ENCODE measurements around the gene PAPSS2. TPM values are rescaled to one million over a fixed set of nuclear protein-coding genes. Genes with fewer than 3 reads are reported as not detected.

Gene PAPSS2
- total RNA-seq, 1 donor from 2014 or later: 21.1 TPM

DNA sequence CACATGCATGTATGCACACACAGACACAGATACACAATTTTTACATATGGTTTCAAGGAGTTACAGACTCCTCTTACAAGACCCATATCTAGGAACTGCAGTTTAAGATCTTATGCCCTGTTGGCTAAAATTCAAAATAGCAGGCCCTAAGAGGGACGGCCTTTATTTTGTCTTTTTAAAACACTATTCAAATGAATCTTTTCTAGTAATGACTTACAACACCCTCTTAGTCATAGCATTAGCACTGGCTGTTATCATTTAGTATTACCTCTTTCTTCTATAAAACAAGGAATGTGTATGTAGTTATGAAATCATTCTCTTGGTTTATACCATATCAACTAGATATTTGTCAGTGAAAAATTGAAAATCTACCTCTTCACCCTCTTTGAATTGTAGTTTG is 15.3 kb downstream of the PAPSS2 start:
- no peak for DNase-seq (ENCODE audit: extremely low spot score, unreplicated experiment)
- Mint-ChIP-seq H3K36me3 (peaks cover 3% of the 10 kb centered on the region), H3K27ac (no peak overlapping the region), H3K4me3 (no peak overlapping the region), H3K9me3 (no peaks in the 10 kb centered on the region), H3K4me1 (ENCODE audit: unreplicated experiment) (no peaks in the 10 kb centered on the region), H3K27me3 (no peaks in the 10 kb centered on the region)
- TF ChIP-seq, protein P1, sequence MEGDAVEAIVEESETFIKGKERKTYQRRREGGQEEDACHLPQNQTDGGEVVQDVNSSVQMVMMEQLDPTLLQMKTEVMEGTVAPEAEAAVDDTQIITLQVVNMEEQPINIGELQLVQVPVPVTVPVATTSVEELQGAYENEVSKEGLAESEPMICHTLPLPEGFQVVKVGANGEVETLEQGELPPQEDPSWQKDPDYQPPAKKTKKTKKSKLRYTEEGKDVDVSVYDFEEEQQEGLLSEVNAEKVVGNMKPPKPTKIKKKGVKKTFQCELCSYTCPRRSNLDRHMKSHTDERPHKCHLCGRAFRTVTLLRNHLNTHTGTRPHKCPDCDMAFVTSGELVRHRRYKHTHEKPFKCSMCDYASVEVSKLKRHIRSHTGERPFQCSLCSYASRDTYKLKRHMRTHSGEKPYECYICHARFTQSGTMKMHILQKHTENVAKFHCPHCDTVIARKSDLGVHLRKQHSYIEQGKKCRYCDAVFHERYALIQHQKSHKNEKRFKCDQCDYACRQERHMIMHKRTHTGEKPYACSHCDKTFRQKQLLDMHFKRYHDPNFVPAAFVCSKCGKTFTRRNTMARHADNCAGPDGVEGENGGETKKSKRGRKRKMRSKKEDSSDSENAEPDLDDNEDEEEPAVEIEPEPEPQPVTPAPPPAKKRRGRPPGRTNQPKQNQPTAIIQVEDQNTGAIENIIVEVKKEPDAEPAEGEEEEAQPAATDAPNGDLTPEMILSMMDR (conservative IDR thresholded peaks at IDR 0.05): no peak

- H3K27ac Mint-ChIP-seq: no peak overlapping the region
- no peaks in the 10 kb centered on the region for H3K9me3 Mint-ChIP-seq
- no peak overlapping the region for H3K4me3 Mint-ChIP-seq
- peaks cover 3% of the 10 kb centered on the region for H3K36me3 Mint-ChIP-seq
- H3K27me3 Mint-ChIP-seq: no peaks in the 10 kb centered on the region
- DNase-seq (ENCODE audit: extremely low spot score, unreplicated experiment): no peak
- TF ChIP-seq, protein P1 (conservative IDR thresholded peaks at IDR 0.05): no peak
- no peaks in the 10 kb centered on the region for H3K4me1 Mint-ChIP-seq (ENCODE audit: unreplicated experiment)
These were observed 16.0 kb downstream of the PAPSS2 start for GRCh38 chr10:87675396-87676376.

GRCh38 chr10:87677595-87677994 is 17.9 kb downstream of the PAPSS2 start:
- Mint-ChIP-seq H3K4me1 (ENCODE audit: unreplicated experiment) (no peaks in the 10 kb centered on the region), H3K27ac (no peak overlapping the region), H3K27me3 (no peaks in the 10 kb centered on the region)

DNA sequence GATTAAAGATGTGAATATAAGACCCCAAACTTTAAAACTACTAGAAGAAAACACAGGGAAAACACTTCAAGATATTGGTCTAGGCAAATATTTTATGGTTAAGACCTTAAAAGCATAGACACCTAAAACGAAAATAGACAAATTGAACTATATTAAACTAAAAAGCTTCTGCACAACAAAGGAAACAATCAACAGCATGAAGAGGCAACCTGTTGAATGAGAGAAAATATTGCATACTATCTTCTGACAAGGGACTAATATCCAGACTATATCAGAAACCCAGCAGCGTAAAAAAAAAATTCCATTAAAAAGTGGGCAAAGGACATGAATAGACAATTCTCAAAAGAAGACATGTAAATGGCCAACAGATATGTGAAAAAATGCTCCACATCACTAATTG is 18.6 kb downstream of the PAPSS2 start:
- H3K4me1 Mint-ChIP-seq (ENCODE audit: unreplicated experiment): no peaks in the 10 kb centered on the region
- no peaks in the 10 kb centered on the region for H3K9me3 Mint-ChIP-seq
- no peak overlapping the region for H3K4me3 Mint-ChIP-seq
- H3K36me3 Mint-ChIP-seq: peaks cover 3% of the 10 kb centered on the region
- no peak overlapping the region for H3K27ac Mint-ChIP-seq
- TF ChIP-seq, protein P1 (conservative IDR thresholded peaks at IDR 0.05): no peak
- no peak for DNase-seq (ENCODE audit: extremely low spot score, unreplicated experiment)
- no peaks in the 10 kb centered on the region for H3K27me3 Mint-ChIP-seq

More at GRCh38 chr10:87677595-87677994, 17.9 kb downstream of the PAPSS2 start:
- Mint-ChIP-seq H3K4me3 (no peak overlapping the region), H3K36me3 (peaks cover 3% of the 10 kb centered on the region), H3K9me3 (no peaks in the 10 kb centered on the region)
- TF ChIP-seq, protein P1 (conservative IDR thresholded peaks at IDR 0.05): no peak
- no peak for DNase-seq (ENCODE audit: extremely low spot score, unreplicated experiment)

DNA sequence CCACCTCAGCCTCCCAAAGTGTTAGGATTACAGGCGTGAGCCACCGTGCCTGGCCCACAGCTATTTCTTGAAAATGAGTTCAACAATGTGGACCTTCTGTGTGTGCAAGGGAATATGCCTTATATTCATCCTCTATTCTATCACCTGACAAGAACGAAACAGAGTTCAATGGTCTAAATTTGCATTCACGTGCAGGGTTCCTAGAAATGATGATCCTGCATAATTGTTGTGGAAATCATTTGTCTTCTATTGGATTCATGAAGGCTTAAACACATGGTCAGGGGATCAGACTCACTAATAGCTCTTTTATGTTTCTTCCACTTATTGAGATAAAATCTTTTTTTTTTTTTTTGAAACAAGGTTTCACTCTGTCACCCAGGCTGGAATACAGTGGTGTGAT is 23.7 kb downstream of the PAPSS2 start:
- H3K9me3 Mint-ChIP-seq: no peaks in the 10 kb centered on the region
- DNase-seq (ENCODE audit: extremely low spot score, unreplicated experiment): no peak
- no peak overlapping the region for H3K27ac Mint-ChIP-seq
- TF ChIP-seq, protein P1 (conservative IDR thresholded peaks at IDR 0.05): no peak
- H3K27me3 Mint-ChIP-seq: no peaks in the 10 kb centered on the region
- H3K36me3 Mint-ChIP-seq: peaks cover under 1% of the 10 kb centered on the region
- H3K4me1 Mint-ChIP-seq (ENCODE audit: unreplicated experiment): no peaks in the 10 kb centered on the region
- no peak overlapping the region for H3K4me3 Mint-ChIP-seq
